Spleen (tissue), 7 donors: ENCODE data around the gene GHRHR.

ENCODE experiments used
- POLR2A ChIP-seq, 3 donors: fragments of 450-650 bp; IDR thresholded peaks; one replicate each; pipeline ENCODE4 v1.5.1; 2017; ENCODE audit warnings: antibody characterized with exemption in 3 of 3, mild to moderate bottlenecking in 1 of 3
- TF ChIP-seq, protein P1 (sequence below), 11 experiments: fragments of 200-600 bp in 7 of 11; fragments of 450-650 bp in 4 of 11; sonication (generic) in 4 of 11; IDR thresholded peaks in 8 of 11; conservative IDR thresholded peaks in 3 of 11; 1 replicate in 7 of 11; 2 replicates in 4 of 11; pipeline versions ENCODE4 v1.4.0 to v1.8.0; 2016 to 2021; ENCODE audit warnings: antibody characterized with exemption in 11 of 11, inconsistent platforms in 4 of 11, mild to moderate bottlenecking in 1 of 11
- donor health status: DM: no; HTN: no; CAD: no; lungs with moderate emphysema.
- donor health status: DM: no; HTN: no; CAD: no.
- donor health status: DM: no; HTN: no; CAD: no.

GRCh38 chr7:30970594-30971094, 6.9 kb downstream of the GHRHR start:
- TF ChIP-seq, protein P1, sequence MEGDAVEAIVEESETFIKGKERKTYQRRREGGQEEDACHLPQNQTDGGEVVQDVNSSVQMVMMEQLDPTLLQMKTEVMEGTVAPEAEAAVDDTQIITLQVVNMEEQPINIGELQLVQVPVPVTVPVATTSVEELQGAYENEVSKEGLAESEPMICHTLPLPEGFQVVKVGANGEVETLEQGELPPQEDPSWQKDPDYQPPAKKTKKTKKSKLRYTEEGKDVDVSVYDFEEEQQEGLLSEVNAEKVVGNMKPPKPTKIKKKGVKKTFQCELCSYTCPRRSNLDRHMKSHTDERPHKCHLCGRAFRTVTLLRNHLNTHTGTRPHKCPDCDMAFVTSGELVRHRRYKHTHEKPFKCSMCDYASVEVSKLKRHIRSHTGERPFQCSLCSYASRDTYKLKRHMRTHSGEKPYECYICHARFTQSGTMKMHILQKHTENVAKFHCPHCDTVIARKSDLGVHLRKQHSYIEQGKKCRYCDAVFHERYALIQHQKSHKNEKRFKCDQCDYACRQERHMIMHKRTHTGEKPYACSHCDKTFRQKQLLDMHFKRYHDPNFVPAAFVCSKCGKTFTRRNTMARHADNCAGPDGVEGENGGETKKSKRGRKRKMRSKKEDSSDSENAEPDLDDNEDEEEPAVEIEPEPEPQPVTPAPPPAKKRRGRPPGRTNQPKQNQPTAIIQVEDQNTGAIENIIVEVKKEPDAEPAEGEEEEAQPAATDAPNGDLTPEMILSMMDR (IDR thresholded peaks at IDR 0.05 in 8 of 11, conservative IDR thresholded peaks at IDR 0.05 in 3 of 11): no peak
- TF ChIP-seq POLR2A (IDR thresholded peaks at IDR 0.05): no peak
